Heart right ventricle (tissue), 16 donors: Measurements from ENCODE around the gene EN1. TPM values are rescaled to one million over a fixed set of nuclear protein-coding genes. Genes with fewer than 3 reads are reported as not detected.

Source experiments
- ATAC-seq, 8 donors: fragments of 200-7000 bp; cut with Tn5 transposase; one replicate each; pipeline ENCODE4 v1.9.1; 2020; ENCODE audit warnings: mild to moderate bottlenecking in 8 of 8, moderate library complexity in 8 of 8, moderate number of reproducible peaks in 1 of 8
- DNase-seq, 2 donors: peaks; one replicate each; pipeline ENCODE4 v3.0.0-alpha.2; 2020
- H3K27ac ChIP-seq, 10 donors: fragments of 200-600 bp; sonication (generic) in 2 of 10; one replicate each; pipeline versions ENCODE4 v1.5.0 to v1.8.0; 2020 to 2022; ENCODE audit warnings: mild to moderate bottlenecking in 3 of 10
- H3K27me3 ChIP-seq, 7 donors: fragments of 200-600 bp; one replicate each; pipeline ENCODE4 v1.8.0; 2021 to 2022; ENCODE audit warnings: mild to moderate bottlenecking in 2 of 7
- H3K36me3 ChIP-seq, 9 donors: fragments of 200-600 bp; sonication (generic) in 1 of 9; one replicate each; pipeline versions ENCODE4 v1.5.0 to v1.8.0; 2020 to 2022; ENCODE audit warnings: mild to moderate bottlenecking in 2 of 9
- H3K4me1 ChIP-seq, 9 donors: fragments of 200-600 bp; sonication (generic) in 1 of 9; one replicate each; pipeline versions ENCODE4 v1.5.0 to v1.8.0; 2020 to 2022; ENCODE audit warnings: mild to moderate bottlenecking in 4 of 9
- H3K4me3 ChIP-seq, 10 donors: fragments of 200-600 bp; sonication (generic) in 2 of 10; one replicate each; pipeline versions ENCODE4 v1.5.0 to v1.8.0; 2020 to 2022; ENCODE audit warnings: mild to moderate bottlenecking in 7 of 10, moderate library complexity in 2 of 10
- H3K9me3 ChIP-seq, 11 donors: fragments of 200-600 bp in 10 of 11; sonication (generic) in 2 of 11; one replicate each; pipeline versions ENCODE4 v1.5.0 to v1.8.0; 2013 to 2022; ENCODE audit warnings: mild to moderate bottlenecking in 2 of 11, control low read depth in 1 of 11, moderate library complexity in 1 of 11
- CTCF ChIP-seq, 9 donors: fragments of 200-600 bp; sonication (generic) in 2 of 9; IDR thresholded peaks; one replicate each; pipeline versions ENCODE4 v1.5.0 to v1.8.0; 2021 to 2022; ENCODE audit warnings: antibody characterized with exemption in 9 of 9, mild to moderate bottlenecking in 5 of 9, moderate library complexity in 1 of 9
- WGBS, 2 donors: extraction: QIAGEN DNeasy Blood & Tissue Kit; methylation state at CpG; one replicate each; pipeline ENCODE4 v1.1.7; 2013; ENCODE audit warnings: inconsistent platforms in 1 of 2; 5-methylcytosine and 5-hydroxymethylcytosine counted together
- intact Hi-C, 10 donors: fragments of 100-400 bp; cut with DNase I; formaldehyde crosslinking; loops; one replicate each; pipeline versions ENCODE4 v1.11.1 to v1.14.2; 2022
- polyA plus RNA-seq, 2 donors: library from polyadenylated mRNA; stranded (reverse); fragments of 200-250 nt; gene quantifications; one replicate each; pipeline ENCODE4 v1.2.3, GENCODE V29; 2013
- total RNA-seq, 10 donors: library from RNA; stranded (reverse); fragmentation: NEBNext Ultra II Directional in 3 of 10; extraction: Animal tissue kit (Norgen Biotek cat#: 25700) in 3 of 10; gene quantifications; one replicate each; pipeline versions ENCODE4 v1.2.1 to v1.2.4, GENCODE V29; 2021 to 2023
- donor health status: Arrhythmogenic right ventricular cardiomyopathy.
- donor health status: ischemic (EF 13 %, LVEDD 7.1; RV severe dilation, severe dysfunction).
- donor health status: healthy with polysubstance abuse.
- donor health status: DM: no; HTN: yes; CAD: no.
- donor health status: DM: no; HTN: no; CAD: no.
- donor health status: ischemic (EF 25% LVEDD 6.9; RV normal size, moderate dysfunction).
- donor health status: ischemic (EF 25% LVEDD 5.7; RV mildly dilated, moderate dysfunction).
- donor health status: healthy.
- donor health status: DM: yes; HTN: yes; CAD: no.
- donor health status: Ischemic cardiomyopathy.
- donor health status: ischemic (EF 35%, LVEDD 5.7; RV mildly dilated, moderate dysfunction).
- donor health status: nonischemic (EF 11% LVEDD 7.7; RV severe dilation, severe dysfunction).
- donor health status: DM: yes; HTN: yes; CAD: no.
- donor health status: PGD.
- donor health status: ischemic (EF 29% LVEDD 5.4; RV normal size, mild dysfunction).
- donor health status: nonischemic (EF 23%, LVEDD 6.1; RV moderate dilation, normal function).

Gene EN1
- total and polyA plus RNA-seq, 12 donors: 0.15 TPM; not detected in 11

DNA sequence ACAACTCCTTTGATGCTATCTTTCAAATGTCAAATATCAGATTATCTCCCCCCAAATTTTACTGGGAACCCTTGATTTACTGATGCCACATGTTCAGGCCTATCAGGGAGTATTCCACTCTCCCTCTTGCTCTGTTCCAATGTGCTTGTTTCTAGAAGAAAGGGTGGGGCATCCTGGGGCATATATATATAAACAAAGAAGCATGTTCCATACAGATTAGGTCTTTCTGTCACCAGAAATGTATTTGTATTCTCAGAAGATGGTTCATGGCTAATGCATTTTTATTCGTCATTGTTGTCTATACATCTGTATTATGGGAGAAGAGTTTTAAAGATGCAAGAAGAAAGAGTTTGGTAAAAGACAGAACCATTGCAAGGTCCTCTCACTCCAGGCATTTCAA lies 24.9 kb downstream of the EN1 start:
- WGBS, 2 donors: 0 to 41% methylated on average over 1 of the region's 1 CpG
- peaks cover 0 to 96% (median 79%) of the 10 kb centered on the region in 7 donors for H3K27me3 ChIP-seq
- H3K27ac ChIP-seq: no peak overlapping the region
- H3K4me3 ChIP-seq: no peak overlapping the region
- ATAC-seq (no peak), DNase-seq (no peak)
- no peaks in the 10 kb centered on the region for H3K36me3 ChIP-seq
- no peaks in the 10 kb centered on the region for H3K9me3 ChIP-seq
- intact Hi-C loops: no loop called here
- H3K4me1 ChIP-seq: no peaks in the 10 kb centered on the region
- TF ChIP-seq CTCF (IDR thresholded peaks at IDR 0.05): no peak

DNA sequence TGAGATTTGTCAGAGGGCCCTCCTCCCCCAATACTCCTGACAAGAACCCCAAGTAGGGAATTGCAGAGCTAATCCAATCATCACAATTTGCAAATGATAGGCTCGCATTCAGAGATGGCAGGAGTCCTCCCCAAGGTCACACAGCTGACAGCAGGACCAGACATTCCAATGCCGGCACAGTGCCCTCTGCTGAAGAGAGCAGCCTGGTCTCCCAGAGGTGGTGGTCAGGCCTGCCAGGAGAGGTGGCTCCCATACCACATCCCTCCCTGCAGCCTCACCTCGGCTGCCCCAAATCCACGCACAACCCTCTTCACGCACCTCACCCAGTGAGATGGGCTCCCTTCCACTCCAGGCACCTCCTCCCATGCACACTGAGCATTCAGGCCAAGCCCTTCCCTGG lies 25.4 kb downstream of the EN1 start:
- ATAC-seq (no peak), DNase-seq (no peak)
- intact Hi-C loops: no loop called here
- Histone ChIP-seq H3K4me3 (no peak overlapping the region), H3K36me3 (no peaks in the 10 kb centered on the region), H3K4me1 (no peaks in the 10 kb centered on the region), H3K9me3 (no peaks in the 10 kb centered on the region), H3K27me3 (peaks cover 0 to 96% (median 73%) of the 10 kb centered on the region in 7 donors), H3K27ac (no peak overlapping the region)
- WGBS, 2 donors: 68 to 78% methylated on average over 5 of the region's 5 CpGs
- TF ChIP-seq CTCF (IDR thresholded peaks at IDR 0.05): no peak

DNA sequence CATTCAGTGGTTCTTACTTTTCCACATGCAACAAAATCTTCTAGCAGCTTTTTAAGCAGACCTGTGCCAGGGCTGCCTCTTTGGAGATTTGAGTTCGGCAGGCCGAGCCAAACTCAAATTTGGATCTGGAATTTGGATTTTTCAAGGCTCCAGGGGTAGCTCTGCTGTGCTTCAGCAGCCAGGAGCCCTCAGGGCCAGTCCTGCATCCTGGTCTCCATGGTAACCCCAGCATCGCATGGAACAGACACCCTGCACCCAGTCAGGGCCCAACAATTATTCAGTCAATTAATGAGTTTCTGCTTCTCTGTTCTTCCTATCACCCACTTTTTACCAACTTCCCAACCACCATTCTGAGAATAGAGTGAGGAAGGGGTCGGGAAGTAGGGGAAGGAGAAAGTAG lies 30.0 kb downstream of the EN1 start:
- H3K27ac ChIP-seq: no peak overlapping the region
- 65 to 72% methylated on average over 4 of the region's 4 CpGs for WGBS, 2 donors
- no peak overlapping the region for H3K4me3 ChIP-seq
- ATAC-seq (no peak), DNase-seq (no peak)
- H3K27me3 ChIP-seq: peaks cover 0 to 95% (median 90%) of the 10 kb centered on the region in 7 donors
- TF ChIP-seq CTCF (IDR thresholded peaks at IDR 0.05): no peak
- H3K4me1 ChIP-seq: no peaks in the 10 kb centered on the region
- intact Hi-C loops: no loop called here
- H3K9me3 ChIP-seq: no peaks in the 10 kb centered on the region
- no peaks in the 10 kb centered on the region for H3K36me3 ChIP-seq

DNA sequence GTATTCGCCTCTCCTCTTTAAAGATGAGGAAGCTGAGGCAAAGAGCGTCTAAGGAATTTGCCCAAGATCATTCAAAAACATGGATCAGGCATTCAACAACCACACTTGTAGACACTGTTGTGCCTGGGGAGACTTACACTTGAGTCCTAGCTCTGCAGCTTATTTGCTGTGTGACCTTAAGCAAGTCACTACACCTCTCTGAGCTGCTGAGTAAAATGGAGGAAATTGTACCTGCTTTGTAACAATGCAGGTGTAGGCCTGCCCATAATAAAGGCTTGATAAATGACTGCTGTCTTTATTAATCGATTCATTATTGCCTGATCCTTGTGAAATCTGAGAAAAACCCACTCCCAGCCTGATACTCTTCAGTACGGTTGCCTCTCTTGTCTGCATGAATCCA lies 30.8 kb downstream of the EN1 start:
- Histone ChIP-seq H3K4me3 (no peak overlapping the region), H3K4me1 (no peaks in the 10 kb centered on the region), H3K27ac (no peak overlapping the region), H3K27me3 (peaks cover 0 to 92% (median 88%) of the 10 kb centered on the region in 7 donors), H3K9me3 (no peaks in the 10 kb centered on the region), H3K36me3 (no peaks in the 10 kb centered on the region)
- 82 to 86% methylated on average over 4 of the region's 4 CpGs for WGBS, 2 donors
- no peak for DNase-seq
- no peak for ATAC-seq
- intact Hi-C loops: no loop called here
- TF ChIP-seq CTCF (IDR thresholded peaks at IDR 0.05): no peak
